Endothelial cell of umbilical vein (primary cell): ENCODE data around the gene TOM1. TPM values are rescaled to one million over a fixed set of nuclear protein-coding genes. Genes with fewer than 3 reads are reported as not detected.

ENCODE experiments used
- BruUV-seq: library from RNA; stranded (reverse); fragments of 400-500 nt; replicated peaks from 2 replicates; lab custom pipeline; 2021; lab: Mats Ljungman, UMichigan
- CTCF ChIA-PET: fragments of 300-600, 350-600 bp; sonication (Branson Sonifier 250); formaldehyde crosslinking; loops from one replicate; lab custom pipeline; 2021; ENCODE audit warnings: antibody characterized with exemption, inconsistent platforms; lab: Charles Lee
- POLR2A ChIA-PET: fragments of 300-600, 350-600 bp; sonication (Branson Sonifier 250); formaldehyde crosslinking; loops from one replicate; lab custom pipeline; 2021; ENCODE audit warnings: antibody characterized with exemption, inconsistent platforms; lab: Charles Lee
- DNase-seq: peaks from one replicate; pipeline ENCODE4 v3.0.0-alpha.2; 2011; ENCODE audit warnings: low read depth, low spot score
- FAIRE-seq: peaks from 2 replicates; lab custom pipeline; 2011; peaks lifted over from hg19 to GRCh38; lab: Jason Lieb, UNC
- H2AFZ ChIP-seq: 2 replicates; pipeline ENCODE4 v1.6.0; 2012; ENCODE audit warnings: low read depth, low read length, control low read depth, inconsistent platforms
- H3K27ac ChIP-seq: 2 replicates; pipeline ENCODE4 v1.5.1; 2011; ENCODE audit warnings: low read depth, mild to moderate bottlenecking, control low read depth, low read length, moderate library complexity; ENCODE audit not compliant: insufficient read depth
- H3K27me3 ChIP-seq, 2 experiments: 2 replicates each; pipeline versions ENCODE4 v1.6.0 to v1.6.1; 2011; ENCODE audit warnings: low read length in 2 of 2, mixed read lengths in 1 of 2; ENCODE audit not compliant: control insufficient read depth in 2 of 2, insufficient read depth in 2 of 2
- H3K36me3 ChIP-seq, 2 experiments: 2 replicates in 1 of 2; 3 replicates in 1 of 2; pipeline ENCODE4 v1.5.1; 2011; ENCODE audit warnings: low read length in 2 of 2, mild to moderate bottlenecking in 1 of 2, moderate library complexity in 1 of 2; ENCODE audit not compliant: control insufficient read depth in 2 of 2, insufficient read depth in 2 of 2; ENCODE audit errors: extremely low read depth in 1 of 2
- H3K4me1 ChIP-seq: 3 replicates; pipeline ENCODE4 v1.5.1; 2011; ENCODE audit warnings: mild to moderate bottlenecking, low read length; ENCODE audit not compliant: control insufficient read depth, insufficient read depth; ENCODE audit errors: extremely low read depth
- H3K4me2 ChIP-seq: 2 replicates; pipeline ENCODE4 v1.6.1; 2011; ENCODE audit warnings: low read length, control low read depth, mixed read lengths; ENCODE audit not compliant: insufficient read depth
- H3K4me3 ChIP-seq, 3 experiments: fragments of 200-600 bp in 1 of 3; sonication (generic), shearing (Covaris generic) in 1 of 3; replicated peaks in 1 of 3; 2 replicates each; pipeline ENCODE4 v1.5.1; 2011 to 2016; ENCODE audit warnings: control low read depth in 3 of 3, low read length in 3 of 3, mild to moderate bottlenecking in 2 of 3, inconsistent platforms in 1 of 3, low read depth in 1 of 3, moderate library complexity in 1 of 3; ENCODE audit not compliant: insufficient read depth in 1 of 3
- H3K79me2 ChIP-seq: 2 replicates; pipeline ENCODE4 v1.6.0; 2012; ENCODE audit warnings: low read length, inconsistent platforms; ENCODE audit not compliant: control insufficient read depth, insufficient read depth
- H3K9ac ChIP-seq: replicated peaks from 2 replicates; pipeline ENCODE3; 2011; ENCODE audit warnings: low read length, control low read depth; ENCODE audit not compliant: insufficient read depth; ENCODE audit errors: extremely low read depth
- H3K9me1 ChIP-seq: replicated peaks from 3 replicates; pipeline ENCODE4 v1.6.0; 2011; ENCODE audit warnings: mild to moderate bottlenecking, low read length; ENCODE audit not compliant: control insufficient read depth, insufficient read depth; ENCODE audit errors: extremely low read depth
- H3K9me3 ChIP-seq: replicated peaks from 2 replicates; pipeline ENCODE4 v1.5.1; 2012; ENCODE audit warnings: low read length, inconsistent platforms; ENCODE audit not compliant: control insufficient read depth, insufficient read depth
- H4K20me1 ChIP-seq: replicated peaks from 2 replicates; pipeline ENCODE3; 2011; ENCODE audit warnings: mild to moderate bottlenecking, low read length; ENCODE audit not compliant: control insufficient read depth, insufficient read depth; ENCODE audit errors: extremely low read depth
- EZH2 ChIP-seq: IDR thresholded peaks from 2 replicates; pipeline ENCODE4 v1.6.1; 2012; ENCODE audit warnings: borderline replicate concordance, low read depth, mild to moderate bottlenecking, moderate library complexity, low read length, inconsistent platforms; ENCODE audit not compliant: severe bottlenecking
- FOS ChIP-seq: IDR thresholded peaks from 2 replicates; pipeline ENCODE4 v1.6.1; 2011; ENCODE audit warnings: mild to moderate bottlenecking, low read length, moderate library complexity, borderline replicate concordance; ENCODE audit not compliant: insufficient read depth
- GATA2 ChIP-seq: IDR thresholded peaks from 2 replicates; pipeline ENCODE4 v1.7.0; 2011; ENCODE audit warnings: low read depth, mild to moderate bottlenecking, moderate library complexity, mixed read lengths, low read length; ENCODE audit not compliant: insufficient read length, insufficient read depth
- JUN ChIP-seq: IDR thresholded peaks from 2 replicates; pipeline ENCODE4 v1.6.1; 2011; ENCODE audit warnings: borderline replicate concordance, low read depth; ENCODE audit not compliant: insufficient read length, insufficient read depth
- MYC ChIP-seq: IDR thresholded peaks from one replicate; pipeline ENCODE4 v1.6.1; 2011; ENCODE audit warnings: mild to moderate bottlenecking, low read depth, low read length
- POLR2A ChIP-seq: IDR thresholded peaks from 2 replicates; pipeline ENCODE4 v1.6.1; 2012; ENCODE audit warnings: low read depth, mild to moderate bottlenecking, control low read depth, low read length
- POLR2AphosphoS5 ChIP-seq: IDR thresholded peaks from 2 replicates; pipeline ENCODE4 v1.6.1; 2012; ENCODE audit warnings: low read depth, mild to moderate bottlenecking, control low read depth, low read length, moderate library complexity; ENCODE audit not compliant: insufficient read depth
- dilution Hi-C: fragments of 300-500 bp; cut with MboI; formaldehyde crosslinking; loops from one replicate; pipeline ENCODE4 v1.15.0; 2019; ENCODE audit warnings: low sequenced_read_pairs; ENCODE audit not compliant: extremely low pct_ligation_motif_present
- intact Hi-C: fragments of 100-400 bp; cut with micrococcal nuclease; formaldehyde crosslinking; loops from one replicate; pipeline ENCODE4 v1.10.0; 2022
- polyA plus RNA-seq, 4 experiments: library from polyadenylated mRNA; depleted of rRNA in 3 of 4; stranded (reverse) in 3 of 4; unstranded in 1 of 4; fragments of >200 nt; gene quantifications; 2 replicates each; pipeline versions ENCODE4 v1.2.1 to v1.2.3, GENCODE V29; 2011 to 2012; ENCODE audit warnings: missing spikeins in 1 of 4
- total RNA-seq: library from RNA; stranded (reverse); gene quantifications from 2 replicates; pipeline ENCODE4 v1.2.3, GENCODE V29; 2021
- TF ChIP-seq, protein P1 (sequence below): IDR thresholded peaks from 2 replicates; pipeline ENCODE4 v1.6.1; 2011; ENCODE audit not compliant: insufficient read depth, insufficient read length
- TF ChIP-seq, protein P2 (sequence below), 2 donors: IDR thresholded peaks; 1 replicate in 1 of 2; 2 replicates in 1 of 2; pipeline ENCODE4 v1.5.1; 2011; ENCODE audit warnings: low read length in 2 of 2, mild to moderate bottlenecking in 2 of 2, moderate library complexity in 2 of 2, control low read depth in 1 of 2, inconsistent platforms in 1 of 2, low read depth in 1 of 2; ENCODE audit not compliant: insufficient read depth in 1 of 2; ENCODE audit errors: extremely low read depth in 1 of 2

Gene TOM1
- total and polyA plus RNA-seq, 2 donors (not counting 3 experiments of a cell fraction or from before 2014, with no cell fraction given): 36.4 to 74.4 TPM

DNA sequence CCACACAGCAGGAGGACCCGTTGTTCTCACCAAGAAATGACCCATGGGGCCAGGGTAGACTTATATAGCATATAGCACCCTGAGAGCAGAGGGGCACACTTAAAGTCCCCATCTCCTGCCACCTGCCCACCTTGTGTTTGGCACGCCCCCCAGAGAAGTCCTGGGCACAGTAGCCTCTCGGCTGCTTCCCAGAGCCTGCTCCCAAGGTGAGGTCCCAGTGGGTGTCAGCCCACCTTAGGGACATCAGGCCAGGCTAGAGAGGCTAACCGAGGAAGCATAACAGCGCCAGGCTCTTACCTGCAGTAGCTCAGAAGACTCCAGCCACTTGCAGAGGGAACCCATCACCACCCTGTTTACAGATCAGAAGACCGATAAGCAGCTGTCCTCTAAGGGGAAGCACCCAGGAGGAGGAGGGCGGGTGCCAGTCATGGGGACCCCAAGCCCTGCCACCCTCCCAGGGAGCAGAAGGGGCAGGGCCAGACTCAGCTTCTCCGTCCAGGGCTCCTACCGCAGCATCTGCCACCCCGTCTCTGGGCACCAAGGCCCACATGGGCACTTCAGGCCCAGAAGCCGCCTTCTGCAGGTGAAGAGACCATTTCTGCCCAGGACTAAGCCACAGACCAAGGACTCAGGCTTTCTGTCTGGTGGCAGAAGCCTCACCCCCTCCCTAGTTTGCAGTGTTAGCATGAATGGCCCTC is 46.3 kb downstream of the TOM1 start:
- TF ChIP-seq POLR2A: no peak
- TF ChIP-seq MYC: no peak
- TF ChIP-seq, protein P1, sequence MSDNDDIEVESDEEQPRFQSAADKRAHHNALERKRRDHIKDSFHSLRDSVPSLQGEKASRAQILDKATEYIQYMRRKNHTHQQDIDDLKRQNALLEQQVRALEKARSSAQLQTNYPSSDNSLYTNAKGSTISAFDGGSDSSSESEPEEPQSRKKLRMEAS: no peak
- TF ChIP-seq, protein P2, sequence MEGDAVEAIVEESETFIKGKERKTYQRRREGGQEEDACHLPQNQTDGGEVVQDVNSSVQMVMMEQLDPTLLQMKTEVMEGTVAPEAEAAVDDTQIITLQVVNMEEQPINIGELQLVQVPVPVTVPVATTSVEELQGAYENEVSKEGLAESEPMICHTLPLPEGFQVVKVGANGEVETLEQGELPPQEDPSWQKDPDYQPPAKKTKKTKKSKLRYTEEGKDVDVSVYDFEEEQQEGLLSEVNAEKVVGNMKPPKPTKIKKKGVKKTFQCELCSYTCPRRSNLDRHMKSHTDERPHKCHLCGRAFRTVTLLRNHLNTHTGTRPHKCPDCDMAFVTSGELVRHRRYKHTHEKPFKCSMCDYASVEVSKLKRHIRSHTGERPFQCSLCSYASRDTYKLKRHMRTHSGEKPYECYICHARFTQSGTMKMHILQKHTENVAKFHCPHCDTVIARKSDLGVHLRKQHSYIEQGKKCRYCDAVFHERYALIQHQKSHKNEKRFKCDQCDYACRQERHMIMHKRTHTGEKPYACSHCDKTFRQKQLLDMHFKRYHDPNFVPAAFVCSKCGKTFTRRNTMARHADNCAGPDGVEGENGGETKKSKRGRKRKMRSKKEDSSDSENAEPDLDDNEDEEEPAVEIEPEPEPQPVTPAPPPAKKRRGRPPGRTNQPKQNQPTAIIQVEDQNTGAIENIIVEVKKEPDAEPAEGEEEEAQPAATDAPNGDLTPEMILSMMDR (IDR thresholded peaks at IDR 0.05; ENCODE audit: extremely low read depth in 1 of 2, insufficient read depth in 1 of 2, low read depth in 1 of 2, low read length in 2 of 2): no peak
- TF ChIP-seq FOS: no peak
- no peak for TF ChIP-seq EZH2
- TF ChIP-seq GATA2: no peak
- no peak for TF ChIP-seq JUN
- no peak for TF ChIP-seq POLR2AphosphoS5
- H3K27ac ChIP-seq: no peak overlapping the region
- intact Hi-C loops (no loop called here), dilution Hi-C loops (no loop called here)
- no peak overlapping the region for H3K4me2 ChIP-seq
- H3K4me3 ChIP-seq: no peak overlapping the region
- no peaks in the 10 kb centered on the region for H3K79me2 ChIP-seq
- DNase-seq: no peak
- no peak for FAIRE-seq
- no peak overlapping the region for H2AFZ ChIP-seq
- H3K9me3 ChIP-seq: no peaks in the 10 kb centered on the region
- BruUV-seq: no TSS peak
- H4K20me1 ChIP-seq: no peaks in the 10 kb centered on the region
- ChIA-PET CTCF (no interaction called here), POLR2A (no interaction called here)
- H3K9me1 ChIP-seq: no peaks in the 10 kb centered on the region
- no peaks in the 10 kb centered on the region for H3K27me3 ChIP-seq
- H3K36me3 ChIP-seq: peaks cover 0 to 10% of the 10 kb centered on the region in 2 experiments
- H3K9ac ChIP-seq: no peak overlapping the region
- peaks cover under 1% of the 10 kb centered on the region for H3K4me1 ChIP-seq
